GM20431 (cell line): ENCODE measurements around the gene SH3TC2.

ENCODE experiments used
- in situ Hi-C: fragments of 300-500 bp; cut with MseI, MboI; formaldehyde crosslinking; loops from one replicate; pipeline ENCODE4 v1.15.0; 2020; ENCODE audit warnings: low sequenced_read_pairs; ENCODE audit not compliant: unreplicated experiment

The SH3TC2 gene

GRCh38 chr5:148980731-148981130 is 82.1 kb downstream of the SH3TC2 start:
- in situ Hi-C loops, result no loop called here

- in situ Hi-C loops, result no loop called here
Observed at GRCh38 chr5:148979083-148979723, 83.7 kb downstream of the SH3TC2 start.

- in situ Hi-C loops, result no loop called here
Observed at GRCh38 chr5:148978370-148979082, 84.3 kb downstream of the SH3TC2 start.

- in situ Hi-C loops, result no loop called here
Observed at GRCh38 chr5:148976569-148977381, 86.1 kb downstream of the SH3TC2 start.

GRCh38 chr5:148974642-148975327 is 88.1 kb downstream of the SH3TC2 start:
- in situ Hi-C loops, result loop anchor here (25.0 kb wide), 1 partner anchor 237 kb away; no protein-coding TSS in a partner anchor

GRCh38 chr5:148973455-148973854 is 89.4 kb downstream of the SH3TC2 start:
- in situ Hi-C loops, result loop anchor here (25.0 kb wide), 1 partner anchor 236 kb away; no protein-coding TSS in a partner anchor

- in situ Hi-C loops, result loop anchor here (25.0 kb wide), 1 partner anchor 236 kb away; no protein-coding TSS in a partner anchor
Observed at GRCh38 chr5:148972974-148973374, 89.9 kb downstream of the SH3TC2 start.

GRCh38 chr5:148972396-148972795 is 90.5 kb downstream of the SH3TC2 start:
- in situ Hi-C loops, result loop anchor here (25.0 kb wide), 1 partner anchor 235 kb away; no protein-coding TSS in a partner anchor

GRCh38 chr5:148970876-148971275 is 92.0 kb downstream of the SH3TC2 start:
- in situ Hi-C loops, result loop anchor here (25.0 kb wide), 1 partner anchor 234 kb away; no protein-coding TSS in a partner anchor

GRCh38 chr5:148970228-148970627 is 92.6 kb downstream of the SH3TC2 start:
- in situ Hi-C loops, result loop anchor here (25.0 kb wide), 1 partner anchor 233 kb away; no protein-coding TSS in a partner anchor

GRCh38 chr5:148969291-148969690 is 93.6 kb downstream of the SH3TC2 start:
- in situ Hi-C loops, result loop anchor here (25.0 kb wide), 1 partner anchor 232 kb away; no protein-coding TSS in a partner anchor

GRCh38 chr5:148968311-148968710 is 94.6 kb downstream of the SH3TC2 start:
- in situ Hi-C loops, result loop anchor here (25.0 kb wide), 1 partner anchor 231 kb away; no protein-coding TSS in a partner anchor

GRCh38 chr5:148967783-148968182 is 95.1 kb downstream of the SH3TC2 start:
- in situ Hi-C loops, result loop anchor here (25.0 kb wide), 1 partner anchor 230 kb away; no protein-coding TSS in a partner anchor

GRCh38 chr5:148966938-148967337 is 95.9 kb downstream of the SH3TC2 start:
- in situ Hi-C loops, result loop anchor here (25.0 kb wide), 1 partner anchor 230 kb away; no protein-coding TSS in a partner anchor

- in situ Hi-C loops, result loop anchor here (25.0 kb wide), 1 partner anchor 229 kb away; no protein-coding TSS in a partner anchor
Observed at GRCh38 chr5:148966348-148966747, 96.5 kb downstream of the SH3TC2 start.

GRCh38 chr5:148965511-148966265 is 97.2 kb downstream of the SH3TC2 start:
- in situ Hi-C loops, result loop anchor here (25.0 kb wide), 1 partner anchor 228 kb away; no protein-coding TSS in a partner anchor

GRCh38 chr5:148963664-148964063 is 99.2 kb downstream of the SH3TC2 start:
- in situ Hi-C loops, result loop anchor here (25.0 kb wide), 1 partner anchor 226 kb away; no protein-coding TSS in a partner anchor

- in situ Hi-C loops, result loop anchor here (25.0 kb wide), 1 partner anchor 226 kb away; no protein-coding TSS in a partner anchor
Observed at GRCh38 chr5:148962761-148963324, 100.0 kb downstream of the SH3TC2 start.
